Measurements from ENCODE around the gene TAS1R3.

TAS1R3 gene

DNA sequence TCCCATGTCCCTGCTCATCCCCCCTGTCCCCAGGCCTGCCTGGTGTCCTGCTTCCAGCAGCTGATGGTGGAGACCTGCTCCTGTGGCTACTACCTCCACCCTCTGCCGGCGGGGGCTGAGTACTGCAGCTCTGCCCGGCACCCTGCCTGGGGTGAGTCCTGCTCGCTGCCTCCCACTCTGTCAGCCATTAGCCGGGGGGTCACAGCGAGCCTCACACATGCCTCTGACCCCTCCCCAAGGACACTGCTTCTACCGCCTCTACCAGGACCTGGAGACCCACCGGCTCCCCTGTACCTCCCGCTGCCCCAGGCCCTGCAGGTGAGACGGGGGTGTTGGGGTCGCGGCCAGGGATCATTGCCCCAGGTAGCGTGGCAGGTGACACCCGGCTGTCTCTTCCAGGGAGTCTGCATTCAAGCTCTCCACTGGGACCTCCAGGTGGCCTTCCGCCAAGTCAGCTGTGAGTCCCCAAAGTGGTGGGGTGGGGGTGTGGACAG lies 40.8 kb upstream of the TAS1R3 start (continued):
- TF ChIP-seq, protein P1, sequence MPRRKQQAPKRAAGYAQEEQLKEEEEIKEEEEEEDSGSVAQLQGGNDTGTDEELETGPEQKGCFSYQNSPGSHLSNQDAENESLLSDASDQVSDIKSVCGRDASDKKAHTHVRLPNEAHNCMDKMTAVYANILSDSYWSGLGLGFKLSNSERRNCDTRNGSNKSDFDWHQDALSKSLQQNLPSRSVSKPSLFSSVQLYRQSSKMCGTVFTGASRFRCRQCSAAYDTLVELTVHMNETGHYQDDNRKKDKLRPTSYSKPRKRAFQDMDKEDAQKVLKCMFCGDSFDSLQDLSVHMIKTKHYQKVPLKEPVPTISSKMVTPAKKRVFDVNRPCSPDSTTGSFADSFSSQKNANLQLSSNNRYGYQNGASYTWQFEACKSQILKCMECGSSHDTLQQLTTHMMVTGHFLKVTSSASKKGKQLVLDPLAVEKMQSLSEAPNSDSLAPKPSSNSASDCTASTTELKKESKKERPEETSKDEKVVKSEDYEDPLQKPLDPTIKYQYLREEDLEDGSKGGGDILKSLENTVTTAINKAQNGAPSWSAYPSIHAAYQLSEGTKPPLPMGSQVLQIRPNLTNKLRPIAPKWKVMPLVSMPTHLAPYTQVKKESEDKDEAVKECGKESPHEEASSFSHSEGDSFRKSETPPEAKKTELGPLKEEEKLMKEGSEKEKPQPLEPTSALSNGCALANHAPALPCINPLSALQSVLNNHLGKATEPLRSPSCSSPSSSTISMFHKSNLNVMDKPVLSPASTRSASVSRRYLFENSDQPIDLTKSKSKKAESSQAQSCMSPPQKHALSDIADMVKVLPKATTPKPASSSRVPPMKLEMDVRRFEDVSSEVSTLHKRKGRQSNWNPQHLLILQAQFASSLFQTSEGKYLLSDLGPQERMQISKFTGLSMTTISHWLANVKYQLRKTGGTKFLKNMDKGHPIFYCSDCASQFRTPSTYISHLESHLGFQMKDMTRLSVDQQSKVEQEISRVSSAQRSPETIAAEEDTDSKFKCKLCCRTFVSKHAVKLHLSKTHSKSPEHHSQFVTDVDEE (CRISPR knock-in tag; IDR thresholded peaks at IDR 0.05) = no peak

DNA sequence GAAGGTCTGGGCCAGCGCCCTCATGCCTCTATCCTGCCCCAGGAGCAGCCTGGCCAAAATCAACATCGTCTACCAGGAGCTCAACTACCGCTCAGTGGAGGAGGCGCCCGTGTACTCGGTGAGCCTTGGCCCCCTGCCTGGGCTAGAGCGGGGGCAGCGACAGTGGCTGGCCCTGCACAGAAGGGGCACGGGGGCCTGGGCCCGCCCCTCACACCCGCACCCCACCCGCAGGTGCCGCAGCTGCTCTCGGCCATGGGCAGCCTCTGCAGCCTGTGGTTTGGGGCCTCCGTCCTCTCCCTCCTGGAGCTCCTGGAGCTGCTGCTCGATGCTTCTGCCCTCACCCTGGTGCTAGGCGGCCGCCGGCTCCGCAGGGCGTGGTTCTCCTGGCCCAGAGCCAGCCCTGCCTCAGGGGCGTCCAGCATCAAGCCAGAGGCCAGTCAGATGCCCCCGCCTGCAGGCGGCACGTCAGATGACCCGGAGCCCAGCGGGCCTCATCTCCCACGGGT lies 40.0 kb upstream of the TAS1R3 start:
- TF ChIP-seq OSR1 (CRISPR knock-in tag; IDR thresholded peaks at IDR 0.05) = no peak
- no peak for TF ChIP-seq ESRRG (CRISPR knock-in tag; IDR thresholded peaks at IDR 0.05)
- TF ChIP-seq, protein P2, sequence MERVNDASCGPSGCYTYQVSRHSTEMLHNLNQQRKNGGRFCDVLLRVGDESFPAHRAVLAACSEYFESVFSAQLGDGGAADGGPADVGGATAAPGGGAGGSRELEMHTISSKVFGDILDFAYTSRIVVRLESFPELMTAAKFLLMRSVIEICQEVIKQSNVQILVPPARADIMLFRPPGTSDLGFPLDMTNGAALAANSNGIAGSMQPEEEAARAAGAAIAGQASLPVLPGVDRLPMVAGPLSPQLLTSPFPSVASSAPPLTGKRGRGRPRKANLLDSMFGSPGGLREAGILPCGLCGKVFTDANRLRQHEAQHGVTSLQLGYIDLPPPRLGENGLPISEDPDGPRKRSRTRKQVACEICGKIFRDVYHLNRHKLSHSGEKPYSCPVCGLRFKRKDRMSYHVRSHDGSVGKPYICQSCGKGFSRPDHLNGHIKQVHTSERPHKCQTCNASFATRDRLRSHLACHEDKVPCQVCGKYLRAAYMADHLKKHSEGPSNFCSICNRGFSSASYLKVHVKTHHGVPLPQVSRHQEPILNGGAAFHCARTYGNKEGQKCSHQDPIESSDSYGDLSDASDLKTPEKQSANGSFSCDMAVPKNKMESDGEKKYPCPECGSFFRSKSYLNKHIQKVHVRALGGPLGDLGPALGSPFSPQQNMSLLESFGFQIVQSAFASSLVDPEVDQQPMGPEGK (CRISPR knock-in tag; IDR thresholded peaks at IDR 0.05; ENCODE audit: borderline replicate concordance) = no peak
- TF ChIP-seq PPARA (CRISPR knock-in tag; IDR thresholded peaks at IDR 0.05; ENCODE audit: borderline replicate concordance) = no peak
- no peak for TF ChIP-seq CSDC2 (CRISPR knock-in tag; IDR thresholded peaks at IDR 0.05)
- TF ChIP-seq ZNF70 (CRISPR knock-in tag; IDR thresholded peaks at IDR 0.05) = no peak
- TF ChIP-seq, protein P3, sequence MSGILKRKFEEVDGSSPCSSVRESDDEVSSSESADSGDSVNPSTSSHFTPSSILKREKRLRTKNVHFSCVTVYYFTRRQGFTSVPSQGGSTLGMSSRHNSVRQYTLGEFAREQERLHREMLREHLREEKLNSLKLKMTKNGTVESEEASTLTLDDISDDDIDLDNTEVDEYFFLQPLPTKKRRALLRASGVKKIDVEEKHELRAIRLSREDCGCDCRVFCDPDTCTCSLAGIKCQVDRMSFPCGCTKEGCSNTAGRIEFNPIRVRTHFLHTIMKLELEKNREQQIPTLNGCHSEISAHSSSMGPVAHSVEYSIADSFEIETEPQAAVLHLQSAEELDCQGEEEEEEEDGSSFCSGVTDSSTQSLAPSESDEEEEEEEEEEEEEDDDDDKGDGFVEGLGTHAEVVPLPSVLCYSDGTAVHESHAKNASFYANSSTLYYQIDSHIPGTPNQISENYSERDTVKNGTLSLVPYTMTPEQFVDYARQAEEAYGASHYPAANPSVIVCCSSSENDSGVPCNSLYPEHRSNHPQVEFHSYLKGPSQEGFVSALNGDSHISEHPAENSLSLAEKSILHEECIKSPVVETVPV (CRISPR knock-in tag; IDR thresholded peaks at IDR 0.05) = no peak
- TF ChIP-seq RARB (CRISPR knock-in tag; IDR thresholded peaks at IDR 0.05) = no peak
- no peak for TF ChIP-seq ZFP30 (CRISPR knock-in tag; IDR thresholded peaks at IDR 0.05)
- TF ChIP-seq, protein P4, sequence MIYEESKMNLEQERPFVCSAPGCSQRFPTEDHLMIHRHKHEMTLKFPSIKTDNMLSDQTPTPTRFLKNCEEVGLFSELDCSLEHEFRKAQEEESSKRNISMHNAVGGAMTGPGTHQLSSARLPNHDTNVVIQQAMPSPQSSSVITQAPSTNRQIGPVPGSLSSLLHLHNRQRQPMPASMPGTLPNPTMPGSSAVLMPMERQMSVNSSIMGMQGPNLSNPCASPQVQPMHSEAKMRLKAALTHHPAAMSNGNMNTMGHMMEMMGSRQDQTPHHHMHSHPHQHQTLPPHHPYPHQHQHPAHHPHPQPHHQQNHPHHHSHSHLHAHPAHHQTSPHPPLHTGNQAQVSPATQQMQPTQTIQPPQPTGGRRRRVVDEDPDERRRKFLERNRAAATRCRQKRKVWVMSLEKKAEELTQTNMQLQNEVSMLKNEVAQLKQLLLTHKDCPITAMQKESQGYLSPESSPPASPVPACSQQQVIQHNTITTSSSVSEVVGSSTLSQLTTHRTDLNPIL (CRISPR knock-in tag; IDR thresholded peaks at IDR 0.05; ENCODE audit: low read depth) = no peak
- TF ChIP-seq, protein P5, sequence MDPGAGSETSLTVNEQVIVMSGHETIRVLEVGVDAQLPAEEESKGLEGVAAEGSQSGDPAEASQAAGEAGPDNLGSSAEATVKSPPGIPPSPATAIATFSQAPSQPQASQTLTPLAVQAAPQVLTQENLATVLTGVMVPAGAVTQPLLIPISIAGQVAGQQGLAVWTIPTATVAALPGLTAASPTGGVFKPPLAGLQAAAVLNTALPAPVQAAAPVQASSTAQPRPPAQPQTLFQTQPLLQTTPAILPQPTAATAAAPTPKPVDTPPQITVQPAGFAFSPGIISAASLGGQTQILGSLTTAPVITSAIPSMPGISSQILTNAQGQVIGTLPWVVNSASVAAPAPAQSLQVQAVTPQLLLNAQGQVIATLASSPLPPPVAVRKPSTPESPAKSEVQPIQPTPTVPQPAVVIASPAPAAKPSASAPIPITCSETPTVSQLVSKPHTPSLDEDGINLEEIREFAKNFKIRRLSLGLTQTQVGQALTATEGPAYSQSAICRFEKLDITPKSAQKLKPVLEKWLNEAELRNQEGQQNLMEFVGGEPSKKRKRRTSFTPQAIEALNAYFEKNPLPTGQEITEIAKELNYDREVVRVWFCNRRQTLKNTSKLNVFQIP (CRISPR knock-in tag; IDR thresholded peaks at IDR 0.05; ENCODE audit: borderline replicate concordance, low read depth) = no peak
- no peak for TF ChIP-seq ISL1 (CRISPR knock-in tag; IDR thresholded peaks at IDR 0.05)
- no peak for TF ChIP-seq ZNF8 (CRISPR knock-in tag; IDR thresholded peaks at IDR 0.05)
- TF ChIP-seq, protein P1 (CRISPR knock-in tag; IDR thresholded peaks at IDR 0.05) = no peak
- no peak for TF ChIP-seq GLIS3 (CRISPR knock-in tag; IDR thresholded peaks at IDR 0.05)
- peak; percentile 21 for ATAC-seq

DNA sequence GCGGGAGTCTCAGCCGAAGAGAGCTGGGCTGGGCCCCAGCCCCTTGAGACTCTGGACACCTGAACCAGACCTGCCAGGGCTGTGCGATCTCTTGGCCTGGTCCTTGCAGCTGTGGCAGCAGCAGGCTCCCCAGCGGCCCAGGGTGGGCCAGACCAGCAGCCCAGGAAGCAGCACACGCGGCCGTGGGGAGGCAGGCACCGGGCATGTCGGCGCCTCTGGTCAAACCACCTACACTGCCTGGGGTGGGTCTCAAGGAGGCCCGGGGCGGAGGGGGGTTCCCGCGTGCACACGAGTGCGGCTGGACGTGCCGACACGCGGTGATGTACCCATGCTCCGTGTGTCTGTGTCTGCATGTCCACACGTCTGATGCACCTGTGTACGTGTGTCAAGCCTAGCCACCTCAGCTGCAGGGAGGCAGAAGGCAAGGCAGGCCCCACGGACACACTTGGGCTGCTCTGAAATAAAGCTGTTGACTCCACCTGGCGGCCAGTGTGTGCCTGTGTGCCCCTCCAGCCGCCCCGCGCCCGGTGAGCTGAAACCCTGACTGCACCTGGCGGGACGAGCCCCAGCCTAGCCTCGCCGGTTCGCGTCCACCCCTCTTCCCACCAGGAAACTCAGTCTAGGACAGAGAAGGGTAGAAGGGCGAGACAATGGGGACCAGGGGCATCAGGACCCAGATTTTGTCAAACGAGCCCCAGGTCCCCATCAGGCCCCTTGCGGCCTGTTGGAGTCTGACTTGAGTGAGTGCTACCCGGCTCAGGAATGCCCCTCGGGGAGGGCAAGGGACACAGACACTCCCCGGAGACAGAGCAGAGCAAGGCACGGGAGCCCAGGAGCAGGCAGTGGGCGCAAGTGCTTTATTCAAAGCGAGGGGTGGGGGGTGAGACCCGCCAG lies 39.3 kb upstream of the TAS1R3 start:
- peak; percentile 87 for ATAC-seq
- TF ChIP-seq ZFP3 (CRISPR knock-in tag; IDR thresholded peaks at IDR 0.05) (no peak), PPARA (CRISPR knock-in tag; IDR thresholded peaks at IDR 0.05; ENCODE audit: borderline replicate concordance) (no peak), ESRRG (CRISPR knock-in tag; IDR thresholded peaks at IDR 0.05) (no peak), SNAI2 (CRISPR knock-in tag; IDR thresholded peaks at IDR 0.05) (no peak), OSR1 (CRISPR knock-in tag; IDR thresholded peaks at IDR 0.05) (no peak), RARB (CRISPR knock-in tag; IDR thresholded peaks at IDR 0.05) (no peak), TOX (CRISPR knock-in tag; IDR thresholded peaks at IDR 0.05; ENCODE audit: borderline replicate concordance) (no peak), ISL1 (CRISPR knock-in tag; IDR thresholded peaks at IDR 0.05) (no peak), ARNTL (CRISPR knock-in tag; IDR thresholded peaks at IDR 0.05; ENCODE audit: borderline replicate concordance, low read depth) (no peak), ZNF70 (CRISPR knock-in tag; IDR thresholded peaks at IDR 0.05) (no peak)
- TF ChIP-seq, protein P2 (CRISPR knock-in tag; IDR thresholded peaks at IDR 0.05; ENCODE audit: borderline replicate concordance) = no peak
